C4-2B (cell line): ENCODE results near the gene CD36.

Experiments
- CTCF ChIP-seq: fragments of 450-650 bp; conservative IDR thresholded peaks from 2 replicates; pipeline ENCODE4 v1.5.1; 2017; ENCODE audit warnings: mild to moderate bottlenecking
- ZFX ChIP-seq: fragments of 450-650 bp; IDR thresholded peaks from 2 replicates; pipeline ENCODE4 v1.6.1; 2017

GRCh38 chr7:80634505-80634904, 3.9 kb upstream of the CD36 start:
- TF ChIP-seq CTCF: no peak
- TF ChIP-seq ZFX: no peak
